SK-N-MC (cell line): Measurements from ENCODE around the gene MARF1.

Source experiments
- EZH2 ChIP-seq: fragments of 200-600 bp; sonication (generic); IDR thresholded peaks from one replicate; pipeline ENCODE4 v1.6.1; 2017; ENCODE audit warnings: antibody characterized with exemption
- FOXP2 ChIP-seq: optimal IDR thresholded peaks from 2 replicates; pipeline ENCODE3; 2011; ENCODE audit warnings: mild to moderate bottlenecking, moderate library complexity; ENCODE audit not compliant: insufficient read depth; ENCODE audit errors: extremely low read length, control extremely low read depth
- POLR2AphosphoS5 ChIP-seq: IDR thresholded peaks from 2 replicates; pipeline ENCODE4 v1.6.1; 2012; ENCODE audit warnings: mild to moderate bottlenecking, low read depth, low read length, borderline replicate concordance

DNA sequence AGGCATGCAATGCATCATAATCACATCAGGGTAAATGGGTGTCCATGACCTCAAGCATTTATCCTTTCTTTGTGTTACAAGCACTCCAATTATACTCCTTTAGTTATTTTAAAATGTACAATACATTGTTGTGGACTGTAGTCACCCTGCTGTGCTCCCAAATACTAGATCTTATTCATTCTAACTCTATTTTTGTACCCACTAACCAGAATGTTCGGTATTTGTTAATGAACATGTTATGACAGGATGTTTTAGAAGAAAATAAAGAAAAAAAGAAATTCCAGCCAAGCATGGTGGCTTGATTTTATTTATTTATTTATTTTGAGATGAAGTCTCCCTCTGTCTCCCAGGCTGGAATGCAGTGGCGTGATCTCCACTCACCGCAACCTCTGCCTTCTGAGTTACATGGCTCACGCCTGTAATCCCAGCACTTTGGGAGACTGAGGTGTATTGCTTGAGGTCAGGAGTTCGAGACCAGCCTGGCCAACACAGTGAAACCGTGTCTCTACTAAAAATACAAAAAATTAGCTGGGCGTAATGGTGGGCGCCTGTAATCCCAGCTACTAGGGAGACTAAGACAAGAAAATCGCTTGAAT lies 5.3 kb upstream of the MARF1 start:
- no peak for TF ChIP-seq EZH2
- no peak for TF ChIP-seq POLR2AphosphoS5
- no peak for TF ChIP-seq FOXP2
